Tibial artery (tissue), 4 donors: Measurements from ENCODE around the gene ARHGAP32.

Experiments used
- DNase-seq, 2 donors: peaks; one replicate each; pipeline ENCODE4 v3.0.0-alpha.2; 2019
- H3K27ac ChIP-seq, 2 donors: fragments of 200-600 bp; sonication (generic) in 1 of 2; 1 replicate in 1 of 2; 2 replicates in 1 of 2; pipeline ENCODE4 v1.5.1; 2018 to 2019; ENCODE audit warnings: mild to moderate bottlenecking in 1 of 2
- H3K27me3 ChIP-seq, 2 donors: fragments of 200-600 bp; sonication (generic) in 1 of 2; one replicate each; pipeline versions ENCODE4 v1.5.1 to v1.6.0; 2016 to 2019
- H3K36me3 ChIP-seq, 3 donors: fragments of 200-600 bp; sonication (generic) in 2 of 3; one replicate each; pipeline ENCODE4 v1.5.1; 2016 to 2019; ENCODE audit warnings: mild to moderate bottlenecking in 2 of 3
- H3K4me1 ChIP-seq, 4 donors: fragments of 200-600 bp; sonication (generic) in 2 of 4; 1 replicate in 3 of 4; 2 replicates in 1 of 4; pipeline ENCODE4 v1.5.1; 2016 to 2019
- H3K4me3 ChIP-seq, 2 donors: fragments of 200-600 bp; sonication (generic) in 1 of 2; 1 replicate in 1 of 2; 2 replicates in 1 of 2; pipeline ENCODE4 v1.5.1; 2018 to 2019; ENCODE audit warnings: mild to moderate bottlenecking in 2 of 2
- H3K9me3 ChIP-seq, 3 donors: fragments of 200-600 bp; sonication (generic) in 1 of 3; one replicate each; pipeline ENCODE4 v1.5.1; 2016 to 2019
- CTCF ChIP-seq, 2 experiments: fragments of 200-600 bp in 1 of 2; fragments of 450-650 bp in 1 of 2; IDR thresholded peaks; one replicate each; pipeline ENCODE4 v1.5.1; 2017 to 2019; ENCODE audit warnings: antibody characterized with exemption in 2 of 2, mild to moderate bottlenecking in 1 of 2, moderate library complexity in 1 of 2
- intact Hi-C: fragments of 100-400 bp; cut with DNase I; formaldehyde crosslinking; loops from one replicate; pipeline ENCODE4 v1.15.0; 2023; ENCODE audit warnings: low total_unique reads

ARHGAP32 gene

DNA sequence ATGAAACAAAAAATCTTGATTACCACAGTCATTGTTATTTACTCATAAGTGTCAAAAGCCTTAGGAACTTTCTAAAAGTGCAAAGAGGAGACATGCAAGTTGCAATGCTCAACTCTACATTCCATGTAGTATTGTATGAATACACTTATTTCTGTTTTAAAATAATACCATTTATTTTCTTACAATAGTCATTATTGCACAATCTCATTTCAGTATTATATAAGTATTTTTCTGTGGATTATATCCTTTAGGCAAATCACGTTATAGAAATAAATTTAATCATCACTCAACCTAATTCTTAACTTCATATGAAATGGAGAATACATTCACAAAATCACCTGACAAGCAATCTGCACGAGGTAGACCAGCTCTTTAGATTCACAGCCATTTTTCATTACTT lies 98.8 kb downstream of the ARHGAP32 start:
- Histone ChIP-seq H3K36me3 (peaks cover 0 to 5% (median under 1%) of the 10 kb centered on the region in 3 donors), H3K4me1 (peaks cover 0 to 6% (median 0%) of the 10 kb centered on the region in 4 donors), H3K4me3 (no peak overlapping the region), H3K9me3 (peaks cover 0 to 11% (median 4%) of the 10 kb centered on the region in 3 donors), H3K27me3 (no peaks in the 10 kb centered on the region), H3K27ac (no peak overlapping the region)
- intact Hi-C loops, result no loop called here
- DNase-seq, result no peak
- no peak for TF ChIP-seq CTCF (IDR thresholded peaks at IDR 0.05)

GRCh38 chr11:129090056-129090455 lies 102.1 kb downstream of the ARHGAP32 start:
- peaks cover 0 to 7% (median 4%) of the 10 kb centered on the region in 3 donors for H3K9me3 ChIP-seq
- TF ChIP-seq CTCF (IDR thresholded peaks at IDR 0.05), result no peak
- no peak overlapping the region for H3K4me3 ChIP-seq
- intact Hi-C loops, result no loop called here
- H3K27ac ChIP-seq, result no peak overlapping the region
- H3K36me3 ChIP-seq, result peaks cover 0 to 3% (median 0%) of the 10 kb centered on the region in 3 donors
- no peak for DNase-seq
- H3K27me3 ChIP-seq, result no peaks in the 10 kb centered on the region
- H3K4me1 ChIP-seq, result peaks cover 0 to 6% (median 0%) of the 10 kb centered on the region in 4 donors

GRCh38 chr11:129089279-129089678 lies 102.8 kb downstream of the ARHGAP32 start:
- Histone ChIP-seq H3K27ac (no peak overlapping the region), H3K27me3 (no peaks in the 10 kb centered on the region), H3K4me3 (no peak overlapping the region), H3K4me1 (peaks cover 0 to 6% (median 0%) of the 10 kb centered on the region in 4 donors), H3K36me3 (peaks cover 0 to 3% (median 0%) of the 10 kb centered on the region in 3 donors), H3K9me3 (peaks cover 0 to 14% (median 7%) of the 10 kb centered on the region in 3 donors)
- no peak for TF ChIP-seq CTCF (IDR thresholded peaks at IDR 0.05)
- DNase-seq, result no peak
- intact Hi-C loops, result no loop called here

GRCh38 chr11:129086976-129087375 lies 105.1 kb downstream of the ARHGAP32 start:
- intact Hi-C loops, result no loop called here
- no peak for TF ChIP-seq CTCF (IDR thresholded peaks at IDR 0.05)
- H3K36me3 ChIP-seq, result peaks cover 0 to 3% (median 0%) of the 10 kb centered on the region in 3 donors
- DNase-seq, result no peak
- no peaks in the 10 kb centered on the region for H3K27me3 ChIP-seq
- no peak overlapping the region for H3K27ac ChIP-seq
- peaks cover 4 to 34% (median 7%) of the 10 kb centered on the region in 3 donors for H3K9me3 ChIP-seq
- no peak overlapping the region for H3K4me3 ChIP-seq
- H3K4me1 ChIP-seq, result peaks cover 0 to 6% (median 0%) of the 10 kb centered on the region in 4 donors

- Histone ChIP-seq H3K27ac (no peak overlapping the region), H3K9me3 (peaks cover 0 to 2% (median 0%) of the 10 kb centered on the region in 3 donors), H3K27me3 (no peaks in the 10 kb centered on the region), H3K4me1 (no peaks in the 10 kb centered on the region), H3K4me3 (no peak overlapping the region), H3K36me3 (no peaks in the 10 kb centered on the region)
- intact Hi-C loops, result no loop called here
- no peak for TF ChIP-seq CTCF (IDR thresholded peaks at IDR 0.05)
- DNase-seq, result no peak
These were observed 114.9 kb downstream of the ARHGAP32 start for GRCh38 chr11:129077191-129077590.

DNA sequence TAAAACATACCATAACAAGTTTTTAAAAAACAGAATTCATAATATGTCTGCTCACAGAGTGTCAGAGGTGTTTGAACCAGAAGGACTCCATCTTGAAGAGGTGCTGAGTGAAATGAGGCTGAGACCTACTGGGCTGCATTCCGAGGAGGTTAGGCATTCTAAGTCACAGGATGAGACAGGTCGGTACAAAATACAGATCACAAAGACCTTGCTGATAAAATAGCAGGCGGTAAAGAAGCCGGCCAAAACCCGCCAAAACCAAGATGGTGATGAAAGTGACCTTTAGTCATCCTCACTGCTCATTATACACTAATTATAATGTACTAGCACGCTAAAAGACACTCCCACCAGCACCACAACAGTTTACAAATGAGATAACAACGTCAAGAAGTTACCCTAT lies 116.4 kb downstream of the ARHGAP32 start:
- Histone ChIP-seq H3K4me1 (no peaks in the 10 kb centered on the region), H3K9me3 (no peaks in the 10 kb centered on the region), H3K27ac (no peak overlapping the region), H3K27me3 (no peaks in the 10 kb centered on the region), H3K4me3 (no peak overlapping the region), H3K36me3 (no peaks in the 10 kb centered on the region)
- intact Hi-C loops, result no loop called here
- TF ChIP-seq CTCF (IDR thresholded peaks at IDR 0.05), result no peak
- no peak for DNase-seq
